ENCODE data around the gene EVI5L. TPM values are rescaled to one million over a fixed set of nuclear protein-coding genes. Genes with fewer than 3 reads are reported as not detected.

The EVI5L gene
- total RNA-seq, 4 donors from 2014 or later, result 8.3 to 15.5 (median 11.9) TPM

- DNase-seq, result no peak
- Histone ChIP-seq H3K27ac (no peak overlapping the region), H3K27me3 (peaks cover 11 to 56% (median 21%) of the 10 kb centered on the region in 4 donors), H3K4me1 (peaks cover 19 to 51% (median 25%) of the 10 kb centered on the region in 3 donors), H3K4me3 (peak overlapping the region in 1 of 4 donors; percentile 54), H3K36me3 (no peaks in the 10 kb centered on the region), H3K9me3 (no peaks in the 10 kb centered on the region)
- WGBS, 2 donors, result 24 to 57% methylated on average over 8 to 11 of the region's 12 CpGs
- no peak for TF ChIP-seq POLR2A (IDR thresholded peaks at IDR 0.05)
- TF ChIP-seq, protein P1, sequence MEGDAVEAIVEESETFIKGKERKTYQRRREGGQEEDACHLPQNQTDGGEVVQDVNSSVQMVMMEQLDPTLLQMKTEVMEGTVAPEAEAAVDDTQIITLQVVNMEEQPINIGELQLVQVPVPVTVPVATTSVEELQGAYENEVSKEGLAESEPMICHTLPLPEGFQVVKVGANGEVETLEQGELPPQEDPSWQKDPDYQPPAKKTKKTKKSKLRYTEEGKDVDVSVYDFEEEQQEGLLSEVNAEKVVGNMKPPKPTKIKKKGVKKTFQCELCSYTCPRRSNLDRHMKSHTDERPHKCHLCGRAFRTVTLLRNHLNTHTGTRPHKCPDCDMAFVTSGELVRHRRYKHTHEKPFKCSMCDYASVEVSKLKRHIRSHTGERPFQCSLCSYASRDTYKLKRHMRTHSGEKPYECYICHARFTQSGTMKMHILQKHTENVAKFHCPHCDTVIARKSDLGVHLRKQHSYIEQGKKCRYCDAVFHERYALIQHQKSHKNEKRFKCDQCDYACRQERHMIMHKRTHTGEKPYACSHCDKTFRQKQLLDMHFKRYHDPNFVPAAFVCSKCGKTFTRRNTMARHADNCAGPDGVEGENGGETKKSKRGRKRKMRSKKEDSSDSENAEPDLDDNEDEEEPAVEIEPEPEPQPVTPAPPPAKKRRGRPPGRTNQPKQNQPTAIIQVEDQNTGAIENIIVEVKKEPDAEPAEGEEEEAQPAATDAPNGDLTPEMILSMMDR (IDR thresholded peaks at IDR 0.05), result no peak
- intact Hi-C loops (cut with DNase I), result no loop called here
Measured at GRCh38 chr19:7874897-7875273, 44.9 kb downstream of the EVI5L start.

DNA sequence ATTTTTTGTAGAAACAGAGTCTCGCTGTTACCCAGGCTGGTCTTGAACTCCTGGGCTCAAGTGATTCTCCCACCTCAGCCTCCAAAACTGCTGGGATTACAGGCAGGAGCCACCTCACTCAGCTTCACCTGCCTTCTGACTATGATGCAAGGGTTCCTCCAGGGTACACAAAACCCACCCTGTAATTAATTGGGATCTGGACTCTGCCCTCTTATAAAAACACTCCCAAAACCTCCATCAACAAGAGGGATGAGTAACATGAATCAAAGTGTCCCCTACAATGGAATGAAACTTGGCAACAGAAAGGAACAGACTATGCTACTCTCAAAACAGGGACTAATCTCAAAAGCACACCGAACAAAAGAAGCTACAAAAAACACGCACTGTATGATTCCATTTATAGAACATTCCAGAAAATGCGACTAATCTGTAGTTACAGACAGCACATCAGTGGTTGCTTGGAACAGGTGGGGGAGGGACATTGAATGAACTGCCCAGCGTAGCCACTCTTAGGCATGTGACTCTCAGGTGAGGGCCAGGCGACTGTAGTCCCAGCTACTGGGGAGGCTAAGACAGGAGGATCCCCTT is 47.3 kb downstream of the EVI5L start:
- WGBS, 2 donors, result 47 to 67% methylated on average over 6 of the region's 6 CpGs
- DNase-seq, result no peak
- intact Hi-C loops (cut with DNase I), result no loop called here

GRCh38 chr19:7879111-7879807 is 49.2 kb downstream of the EVI5L start:
- H3K36me3 ChIP-seq, result no peaks in the 10 kb centered on the region
- no peak overlapping the region for H3K4me3 ChIP-seq
- WGBS, 2 donors, result 62 to 80% methylated on average over 3 to 5 of the region's 18 CpGs
- H3K4me1 ChIP-seq, result peaks cover 0 to 7% (median 2%) of the 10 kb centered on the region in 3 donors
- TF ChIP-seq, protein P1 (IDR thresholded peaks at IDR 0.05), result no peak
- peaks cover 0 to 35% (median 5%) of the 10 kb centered on the region in 4 donors for H3K27me3 ChIP-seq
- no peak overlapping the region for H3K27ac ChIP-seq
- no peak for DNase-seq
- no peaks in the 10 kb centered on the region for H3K9me3 ChIP-seq
- intact Hi-C loops (cut with DNase I), result no loop called here

More for the DNA sequence above, 47.3 kb downstream of the EVI5L start:
- H3K36me3 ChIP-seq, result no peaks in the 10 kb centered on the region
- no peaks in the 10 kb centered on the region for H3K9me3 ChIP-seq
- TF ChIP-seq, protein P1 (IDR thresholded peaks at IDR 0.05), result no peak
- TF ChIP-seq POLR2A (IDR thresholded peaks at IDR 0.05), result no peak
- H3K4me3 ChIP-seq, result no peak overlapping the region
- no peak overlapping the region for H3K27ac ChIP-seq
- peaks cover 10 to 54% (median 20%) of the 10 kb centered on the region in 4 donors for H3K27me3 ChIP-seq
- H3K4me1 ChIP-seq, result peaks cover 8 to 27% (median 10%) of the 10 kb centered on the region in 3 donors

- peaks cover 0 to 29% (median 2%) of the 10 kb centered on the region in 4 donors for H3K27me3 ChIP-seq
- DNase-seq, result no peak
- intact Hi-C loops (cut with DNase I), result no loop called here
- no peak overlapping the region for H3K27ac ChIP-seq
- TF ChIP-seq POLR2A (IDR thresholded peaks at IDR 0.05), result no peak
- TF ChIP-seq, protein P1 (IDR thresholded peaks at IDR 0.05), result no peak
- no peak overlapping the region for H3K4me3 ChIP-seq
- H3K4me1 ChIP-seq, result peaks cover 0 to 2% (median 0%) of the 10 kb centered on the region in 3 donors
- no peaks in the 10 kb centered on the region for H3K36me3 ChIP-seq
- WGBS, 2 donors, result 81 to 88% methylated on average over 18 of the region's 19 CpGs
- no peaks in the 10 kb centered on the region for H3K9me3 ChIP-seq
Measured at GRCh38 chr19:7879836-7880235, 49.8 kb downstream of the EVI5L start.

DNA sequence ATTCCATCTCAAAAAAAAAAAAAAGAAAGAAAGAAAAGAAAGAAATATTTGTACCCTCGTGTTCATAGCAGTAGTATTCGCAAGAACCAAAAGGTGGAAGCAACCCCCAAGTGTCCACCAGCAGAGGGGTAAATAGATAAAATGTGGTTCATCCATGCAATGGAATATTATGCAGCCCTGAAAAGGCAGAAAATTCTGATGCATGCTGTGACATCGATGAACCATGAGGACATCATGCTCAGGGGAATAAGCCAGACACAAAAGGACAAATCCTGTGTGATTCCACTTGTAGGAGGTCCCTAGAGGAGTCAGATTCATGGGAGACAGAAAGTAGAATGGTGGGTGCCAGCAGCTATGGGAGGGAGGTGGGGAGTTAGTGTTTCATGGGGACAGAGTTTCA is 51.9 kb downstream of the EVI5L start:
- Histone ChIP-seq H3K36me3 (no peaks in the 10 kb centered on the region), H3K27me3 (peaks cover 0 to 16% (median 0%) of the 10 kb centered on the region in 4 donors), H3K9me3 (no peaks in the 10 kb centered on the region), H3K27ac (no peak overlapping the region), H3K4me1 (no peaks in the 10 kb centered on the region), H3K4me3 (no peak overlapping the region)
- intact Hi-C loops (cut with DNase I), result no loop called here
- WGBS, 2 donors, result 86 to 88% methylated on average over 3 of the region's 3 CpGs
- TF ChIP-seq, protein P1 (IDR thresholded peaks at IDR 0.05), result no peak
- TF ChIP-seq POLR2A (IDR thresholded peaks at IDR 0.05), result no peak
- DNase-seq, result no peak
